Measurements from ENCODE around the gene ZNF583. TPM values are rescaled to one million over a fixed set of nuclear protein-coding genes. Genes with fewer than 3 reads are reported as not detected.

Gene ZNF583
- 4.0 and 9.2 TPM in 2 replicates for total RNA-seq

GRCh38 chr19:56403764-56404704 lies at the start of gene ZNF583:
ZNF583 (plus strand) TSS chr19:56404332; CDS start chr19:56407115, 2,783 bp downstream.

GRCh38 chr19:56393119-56394012 lies 10.8 kb upstream of the ZNF583 start, which contains the start of gene ZNF582:
ZNF582 (minus strand) TSS chr19:56393534; CDS start chr19:56391752, 1,782 bp downstream.

Other genes starting within 250 kb of the ZNF583 start
- not detected in 2 replicates for gene GALP, start 228.3 kb upstream of the ZNF583 start, total RNA-seq
- not detected in 2 replicates for gene ZSCAN5B, start 206.5 kb upstream of the ZNF583 start, total RNA-seq
- not detected in 2 replicates for gene ZSCAN5C, start 202.1 kb upstream of the ZNF583 start, total RNA-seq
- gene EDDM13, start 131.6 kb upstream of the ZNF583 start, total RNA-seq, result not detected in 2 replicates
- gene ZSCAN5A, start 89.5 kb upstream of the ZNF583 start, total RNA-seq, result 6.0 and 6.7 TPM in 2 replicates
- gene ZNF582, start 10.8 kb upstream of the ZNF583 start, total RNA-seq, result 2.0 and 2.8 TPM in 2 replicates
- 3.6 and 6.3 TPM in 2 replicates for gene ZNF667, start 73.0 kb downstream of the ZNF583 start, total RNA-seq
- gene ZNF471, start 103.5 kb downstream of the ZNF583 start, total RNA-seq, result 3.3 and 4.7 TPM in 2 replicates
- 5.5 and 6.6 TPM in 2 replicates for gene ZFP28, start 134.6 kb downstream of the ZNF583 start, total RNA-seq
- 5.7 and 7.9 TPM in 2 replicates for gene ZNF470, start 163.1 kb downstream of the ZNF583 start, total RNA-seq
- gene ZNF71, start 191.0 kb downstream of the ZNF583 start, total RNA-seq, result 4.4 and 6.1 TPM in 2 replicates
- gene SMIM17, start 238.8 kb downstream of the ZNF583 start, total RNA-seq, result 0.09 and 0.14 TPM in 2 replicates

All from smooth muscle cell of bladder (primary cell).